Thoracic aorta (tissue), 2 donors: Measurements from ENCODE around the gene TPRN. TPM values are rescaled to one million over a fixed set of nuclear protein-coding genes. Genes with fewer than 3 reads are reported as not detected.

Experiments used
- ATAC-seq: fragments of 150-250 bp; one replicate; pipeline ENCODE4 v1.8.0; 2017; ENCODE audit warnings: low read depth; ENCODE audit not compliant: insufficient number of reproducible peaks, low FRiP score
- DNase-seq: peaks from one replicate; pipeline ENCODE4 v3.0.0-alpha.2; 2020; ENCODE audit warnings: low spot score
- H3K27ac ChIP-seq, 2 donors: fragments of 200-600 bp; sonication (generic); 1 replicate in 1 of 2; 2 replicates in 1 of 2; pipeline ENCODE4 v1.5.1; 2016; ENCODE audit warnings: mild to moderate bottlenecking in 2 of 2, moderate library complexity in 2 of 2
- H3K27me3 ChIP-seq: fragments of 200-600 bp; sonication (generic); replicated peaks from 2 replicates; pipeline ENCODE4 v1.6.0; 2016; ENCODE audit warnings: mild to moderate bottlenecking; ENCODE audit not compliant: insufficient read depth
- H3K36me3 ChIP-seq: fragments of 200-600 bp; sonication (generic); one replicate; pipeline ENCODE4 v1.5.1; 2016
- H3K4me1 ChIP-seq, 2 donors: fragments of 200-600 bp; sonication (generic); 1 replicate in 1 of 2; 2 replicates in 1 of 2; pipeline versions ENCODE4 v1.5.1 to v1.6.0; 2016; ENCODE audit warnings: low read depth in 2 of 2, mild to moderate bottlenecking in 1 of 2; ENCODE audit not compliant: control insufficient read depth in 1 of 2
- H3K4me3 ChIP-seq: fragments of 200-600 bp; sonication (generic); 2 replicates; pipeline ENCODE4 v1.5.1; 2016; ENCODE audit warnings: mild to moderate bottlenecking
- H3K9me3 ChIP-seq: fragments of 200-600 bp; sonication (generic); 2 replicates; pipeline ENCODE4 v1.5.1; 2016
- total RNA-seq, 2 donors: library from RNA; depleted of rRNA; stranded (reverse); fragments of >200 nt; gene quantifications; one replicate each; pipeline versions ENCODE4 v1.1.0 to v1.2.3, GENCODE V29; 2016
- TF ChIP-seq, protein P1 (sequence below): fragments of 200-600 bp; sonication (generic); IDR thresholded peaks from one replicate; pipeline ENCODE4 v1.5.1; 2019; ENCODE audit warnings: antibody characterized with exemption

The TPRN gene
- total RNA-seq, 2 donors from 2014 or later = 4.7 to 5.6 TPM

GRCh38 chr9:137221095-137221505, 20.6 kb upstream of the TPRN start:
- Histone ChIP-seq H3K4me3 (no peak overlapping the region), H3K27me3 (no peaks in the 10 kb centered on the region), H3K27ac (no peak overlapping the region), H3K9me3 (no peaks in the 10 kb centered on the region), H3K36me3 (no peaks in the 10 kb centered on the region), H3K4me1 (peaks cover 7 to 19% of the 10 kb centered on the region in 2 donors)
- DNase-seq (no peak), ATAC-seq (no peak)
- TF ChIP-seq, protein P1, sequence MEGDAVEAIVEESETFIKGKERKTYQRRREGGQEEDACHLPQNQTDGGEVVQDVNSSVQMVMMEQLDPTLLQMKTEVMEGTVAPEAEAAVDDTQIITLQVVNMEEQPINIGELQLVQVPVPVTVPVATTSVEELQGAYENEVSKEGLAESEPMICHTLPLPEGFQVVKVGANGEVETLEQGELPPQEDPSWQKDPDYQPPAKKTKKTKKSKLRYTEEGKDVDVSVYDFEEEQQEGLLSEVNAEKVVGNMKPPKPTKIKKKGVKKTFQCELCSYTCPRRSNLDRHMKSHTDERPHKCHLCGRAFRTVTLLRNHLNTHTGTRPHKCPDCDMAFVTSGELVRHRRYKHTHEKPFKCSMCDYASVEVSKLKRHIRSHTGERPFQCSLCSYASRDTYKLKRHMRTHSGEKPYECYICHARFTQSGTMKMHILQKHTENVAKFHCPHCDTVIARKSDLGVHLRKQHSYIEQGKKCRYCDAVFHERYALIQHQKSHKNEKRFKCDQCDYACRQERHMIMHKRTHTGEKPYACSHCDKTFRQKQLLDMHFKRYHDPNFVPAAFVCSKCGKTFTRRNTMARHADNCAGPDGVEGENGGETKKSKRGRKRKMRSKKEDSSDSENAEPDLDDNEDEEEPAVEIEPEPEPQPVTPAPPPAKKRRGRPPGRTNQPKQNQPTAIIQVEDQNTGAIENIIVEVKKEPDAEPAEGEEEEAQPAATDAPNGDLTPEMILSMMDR = no peak

DNA sequence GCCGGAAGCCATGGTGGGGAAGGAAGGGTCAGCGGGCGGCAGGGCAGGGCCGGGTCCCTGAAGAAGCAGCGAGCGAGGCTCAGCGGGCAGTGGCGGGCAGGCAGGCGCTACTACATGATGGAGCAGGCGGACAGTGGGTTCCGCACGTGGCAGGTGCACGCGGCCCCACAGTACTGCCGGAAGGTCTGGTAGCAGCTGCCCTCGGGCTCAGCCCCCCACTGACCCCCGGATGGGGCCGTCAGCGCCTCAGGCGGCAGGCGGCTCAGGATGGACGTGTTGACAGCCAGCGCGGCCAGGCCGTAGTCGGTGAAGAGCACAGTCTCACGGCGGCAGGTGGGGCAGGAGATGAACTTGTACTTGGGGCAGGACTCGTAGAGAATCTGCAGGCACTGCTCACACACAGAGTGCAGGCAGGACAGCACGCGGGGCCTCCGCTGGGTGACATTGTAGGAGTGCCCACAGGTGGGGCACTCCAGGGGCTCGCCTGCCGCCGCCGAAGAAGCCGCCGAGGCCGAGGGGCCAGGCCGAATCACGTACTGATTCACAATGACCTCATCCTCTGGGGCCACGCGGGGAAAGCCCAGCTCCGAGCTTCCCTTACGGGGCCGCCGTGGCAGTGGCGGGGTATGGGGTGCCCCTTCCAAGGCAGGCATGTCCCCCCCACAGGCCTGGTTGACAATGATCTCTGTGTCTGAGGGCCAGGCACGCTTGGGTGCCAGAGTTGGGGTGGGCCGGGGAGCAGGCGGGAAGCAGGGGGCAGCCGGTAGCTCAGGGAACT, 20.0 kb upstream of the TPRN start:
- Histone ChIP-seq H3K27me3 (no peaks in the 10 kb centered on the region), H3K9me3 (no peaks in the 10 kb centered on the region), H3K27ac (no peak overlapping the region), H3K36me3 (no peaks in the 10 kb centered on the region), H3K4me1 (peaks cover 7 to 19% of the 10 kb centered on the region in 2 donors), H3K4me3 (no peak overlapping the region)
- no peak for ATAC-seq
- TF ChIP-seq, protein P1 = no peak
- DNase-seq = no peak

DNA sequence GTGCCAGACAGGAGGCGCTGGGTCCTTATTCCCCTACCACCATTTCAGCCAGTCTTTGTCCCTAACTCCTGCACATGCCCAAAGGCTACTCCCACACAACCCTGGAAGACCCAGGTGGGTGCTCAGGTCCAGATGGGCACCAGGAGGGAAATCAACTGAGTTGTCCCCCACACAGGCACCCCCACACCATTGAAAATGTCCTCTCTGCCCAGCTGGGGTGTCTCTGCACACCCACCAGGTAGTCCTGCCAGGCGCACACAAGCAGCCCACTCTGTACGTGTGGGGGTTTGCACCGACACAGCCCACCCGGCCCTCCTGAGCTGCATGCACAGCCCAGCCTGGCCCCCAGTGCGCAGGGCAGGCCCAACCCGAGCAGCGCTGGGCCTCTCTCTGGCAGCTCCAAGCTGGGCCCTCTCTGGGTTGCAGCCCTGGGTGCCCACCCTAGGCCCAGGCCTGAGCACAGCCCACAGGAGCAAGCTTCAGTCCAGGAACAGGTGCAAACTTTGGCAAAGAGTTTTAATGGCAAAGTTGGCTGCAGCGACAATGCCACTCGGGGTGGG, 19.3 kb upstream of the TPRN start:
- no peaks in the 10 kb centered on the region for H3K36me3 ChIP-seq
- no peaks in the 10 kb centered on the region for H3K27me3 ChIP-seq
- no peak for ATAC-seq
- DNase-seq = no peak
- no peak overlapping the region for H3K27ac ChIP-seq
- no peak overlapping the region for H3K4me3 ChIP-seq
- H3K4me1 ChIP-seq = peaks cover 7 to 19% of the 10 kb centered on the region in 2 donors
- TF ChIP-seq, protein P1 = no peak
- no peaks in the 10 kb centered on the region for H3K9me3 ChIP-seq

GRCh38 chr9:137218754-137219271, 18.3 kb upstream of the TPRN start:
- peaks cover 7 to 14% of the 10 kb centered on the region in 2 donors for H3K4me1 ChIP-seq

DNA sequence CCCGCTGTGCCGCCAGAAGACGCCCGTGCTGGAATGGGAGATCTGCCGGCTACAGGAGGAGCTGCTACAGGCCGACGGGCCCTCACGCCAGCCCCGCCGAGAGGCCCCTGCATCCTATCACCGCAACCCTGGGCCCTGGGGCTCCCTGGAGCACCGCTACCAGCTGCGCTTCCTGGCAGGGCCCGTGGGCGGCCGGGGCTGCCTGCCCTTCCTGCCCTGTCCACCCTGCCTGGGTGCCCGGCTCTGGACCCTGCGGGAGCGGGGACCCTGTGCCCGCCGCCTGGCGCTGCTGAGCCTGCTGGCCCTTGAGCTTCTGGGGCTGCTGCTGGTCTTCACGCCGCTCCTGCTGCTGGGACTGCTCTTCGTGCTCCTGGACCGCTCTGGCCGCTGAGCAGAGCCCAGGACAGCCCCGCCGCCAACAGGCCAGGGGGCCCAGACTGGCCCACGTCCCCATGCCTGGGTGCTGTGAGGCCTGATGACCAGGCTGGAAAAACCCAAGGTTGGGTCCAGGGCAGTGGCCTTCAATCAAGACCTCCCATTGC, 17.7 kb upstream of the TPRN start:
- Histone ChIP-seq H3K9me3 (no peaks in the 10 kb centered on the region), H3K27me3 (no peaks in the 10 kb centered on the region)
- no peak for ATAC-seq

More at GRCh38 chr9:137218754-137219271, 18.3 kb upstream of the TPRN start:
- TF ChIP-seq, protein P1 = no peak
- Histone ChIP-seq H3K4me3 (no peak overlapping the region), H3K27ac (no peak overlapping the region), H3K27me3 (no peaks in the 10 kb centered on the region), H3K9me3 (no peaks in the 10 kb centered on the region), H3K36me3 (no peaks in the 10 kb centered on the region)
- ATAC-seq = no peak
- no peak for DNase-seq

More for the DNA sequence above, 17.7 kb upstream of the TPRN start:
- H3K4me1 ChIP-seq = peaks cover 7 to 13% of the 10 kb centered on the region in 2 donors
- TF ChIP-seq, protein P1 = no peak
- no peaks in the 10 kb centered on the region for H3K36me3 ChIP-seq
- H3K4me3 ChIP-seq = no peak overlapping the region
- H3K27ac ChIP-seq = no peak overlapping the region
- no peak for DNase-seq
